HG03342 (cell line): ENCODE results near the gene CLIP2.
"Not testable (repeated sequence)": the region's sequence is repeated elsewhere in the genome, so short reads cannot be mapped to it uniquely, and the experiment has no call there.

Source experiments
- ATAC-seq: cut with Tn5 transposase; IDR thresholded peaks from one replicate; pipeline ENCODE4 v1.9.1; 2021; ENCODE audit warnings: mild to moderate bottlenecking, moderate library complexity; ENCODE audit not compliant: unreplicated experiment

Gene CLIP2

DNA sequence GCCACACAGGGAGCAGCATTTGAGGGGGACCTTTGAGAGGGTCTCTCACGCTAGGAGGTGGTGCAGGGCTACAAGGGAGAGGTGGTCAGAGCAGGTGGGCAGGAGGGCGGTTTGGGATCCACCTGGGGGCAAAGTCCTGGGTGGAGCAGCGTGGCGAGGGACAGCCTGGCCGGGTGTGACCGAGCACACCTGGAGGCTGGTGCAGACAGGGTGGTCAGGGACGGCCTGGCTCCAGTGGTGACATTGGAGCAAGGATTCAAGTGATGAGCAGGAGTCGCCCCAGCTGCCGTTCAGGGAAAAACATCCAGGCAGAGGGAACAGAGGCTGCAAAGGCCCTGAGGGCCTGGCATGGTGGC, 36.0 kb downstream of the CLIP2 start:
- no peak for ATAC-seq

- ATAC-seq, result no peak
Measured at GRCh38 chr7:74329225-74329624, 40.0 kb downstream of the CLIP2 start.

DNA sequence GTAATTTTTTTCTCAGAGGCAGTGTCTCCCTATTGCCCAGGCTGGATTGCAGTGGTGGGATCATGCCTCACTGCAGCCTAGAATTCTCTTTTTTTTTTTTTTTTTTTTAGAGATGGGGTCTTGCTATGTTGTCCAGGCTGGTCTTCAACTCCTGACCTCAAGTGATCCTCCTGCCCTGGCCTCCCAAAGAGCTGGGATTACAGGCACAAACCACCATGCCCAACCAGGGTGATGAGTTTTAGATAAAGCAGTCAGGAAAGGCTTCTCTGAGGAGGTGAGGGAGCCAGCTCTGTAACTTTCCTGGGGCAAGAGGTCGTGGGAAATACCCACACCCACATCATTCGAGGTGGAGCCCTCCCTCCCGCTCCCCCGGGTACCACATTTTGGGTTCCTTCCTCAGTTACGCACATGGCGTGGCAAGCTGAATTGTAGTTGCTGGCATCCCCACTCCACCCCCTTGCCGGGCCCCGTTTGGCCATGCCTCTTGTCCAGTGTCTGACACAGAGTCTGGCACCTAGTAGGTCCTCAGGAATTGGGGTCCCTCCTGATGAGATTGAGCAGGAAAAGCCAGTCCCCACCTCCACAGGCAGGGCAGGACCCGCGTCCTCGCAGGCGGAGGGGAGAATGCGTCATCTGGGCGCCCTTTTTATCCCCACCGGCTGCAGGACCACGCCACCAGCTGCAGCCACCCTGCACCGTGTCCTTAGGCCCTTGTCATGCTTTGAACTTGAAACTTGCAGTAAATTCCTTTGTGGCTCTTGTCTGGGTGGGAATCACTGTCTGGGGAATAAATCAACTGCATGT, 43.4 kb downstream of the CLIP2 start:
- no peak for ATAC-seq

DNA sequence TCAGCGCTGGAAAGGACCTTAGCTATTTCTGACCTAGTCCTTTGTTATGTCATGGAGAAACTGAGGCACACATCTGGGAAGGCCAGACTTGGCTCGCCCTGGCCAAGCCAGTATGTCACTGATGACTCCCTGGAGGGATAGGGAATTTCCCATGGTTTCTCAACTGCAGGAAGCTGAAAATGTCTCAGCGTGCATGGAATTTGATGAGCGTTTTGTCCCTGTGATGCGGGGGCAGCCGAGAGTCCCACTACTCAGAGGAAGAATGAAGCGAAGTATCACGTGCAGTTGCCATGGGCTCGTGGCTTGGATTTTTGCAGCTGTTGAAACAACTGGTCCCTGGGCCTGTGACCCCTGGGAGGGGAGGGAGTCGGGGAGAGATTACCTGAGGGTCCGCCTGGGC, 44.8 kb downstream of the CLIP2 start:
- ATAC-seq, result no peak

DNA sequence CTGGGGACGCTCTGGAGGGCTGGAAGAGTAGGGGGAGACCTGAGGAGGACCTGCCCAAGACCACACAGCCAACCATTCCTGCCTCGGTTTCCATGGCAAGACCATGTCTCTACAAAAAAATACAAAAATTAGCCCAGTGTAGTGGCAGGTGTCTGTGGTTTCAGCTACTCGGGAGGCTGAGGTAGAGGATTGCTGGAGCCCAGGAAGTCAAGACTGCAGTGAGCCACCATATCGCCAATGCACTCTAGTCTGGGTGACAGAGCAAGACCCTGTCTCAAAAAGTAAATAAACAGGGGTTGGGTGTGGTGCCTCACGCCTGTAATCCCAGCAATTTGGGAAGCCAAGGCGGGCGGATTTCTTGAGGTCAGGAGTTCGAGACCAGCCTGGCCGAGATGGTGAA, 48.7 kb downstream of the CLIP2 start:
- ATAC-seq, result no peak

- ATAC-seq, result no peak
Measured at GRCh38 chr7:74338366-74339108, 49.3 kb downstream of the CLIP2 start.

DNA sequence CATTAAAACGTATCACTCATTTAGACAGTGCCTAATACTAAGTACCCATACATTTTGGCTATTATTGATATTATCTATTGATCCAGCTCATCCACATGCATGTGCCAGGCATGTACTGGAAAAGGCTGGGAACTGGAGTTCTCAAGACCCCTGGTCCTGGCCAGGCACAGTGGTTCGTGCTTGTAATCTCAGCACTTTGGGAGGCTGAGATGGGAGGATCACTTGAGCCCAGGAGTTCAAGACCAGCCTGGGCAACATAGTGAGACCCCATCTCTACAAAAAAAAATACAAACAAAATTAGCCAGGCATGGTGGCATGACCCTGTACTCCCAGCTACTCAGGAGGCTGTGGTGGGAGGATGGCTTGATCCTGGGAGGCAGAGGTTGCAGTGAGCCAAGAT, 50.4 kb downstream of the CLIP2 start:
- ATAC-seq, result not testable (repeated sequence)

DNA sequence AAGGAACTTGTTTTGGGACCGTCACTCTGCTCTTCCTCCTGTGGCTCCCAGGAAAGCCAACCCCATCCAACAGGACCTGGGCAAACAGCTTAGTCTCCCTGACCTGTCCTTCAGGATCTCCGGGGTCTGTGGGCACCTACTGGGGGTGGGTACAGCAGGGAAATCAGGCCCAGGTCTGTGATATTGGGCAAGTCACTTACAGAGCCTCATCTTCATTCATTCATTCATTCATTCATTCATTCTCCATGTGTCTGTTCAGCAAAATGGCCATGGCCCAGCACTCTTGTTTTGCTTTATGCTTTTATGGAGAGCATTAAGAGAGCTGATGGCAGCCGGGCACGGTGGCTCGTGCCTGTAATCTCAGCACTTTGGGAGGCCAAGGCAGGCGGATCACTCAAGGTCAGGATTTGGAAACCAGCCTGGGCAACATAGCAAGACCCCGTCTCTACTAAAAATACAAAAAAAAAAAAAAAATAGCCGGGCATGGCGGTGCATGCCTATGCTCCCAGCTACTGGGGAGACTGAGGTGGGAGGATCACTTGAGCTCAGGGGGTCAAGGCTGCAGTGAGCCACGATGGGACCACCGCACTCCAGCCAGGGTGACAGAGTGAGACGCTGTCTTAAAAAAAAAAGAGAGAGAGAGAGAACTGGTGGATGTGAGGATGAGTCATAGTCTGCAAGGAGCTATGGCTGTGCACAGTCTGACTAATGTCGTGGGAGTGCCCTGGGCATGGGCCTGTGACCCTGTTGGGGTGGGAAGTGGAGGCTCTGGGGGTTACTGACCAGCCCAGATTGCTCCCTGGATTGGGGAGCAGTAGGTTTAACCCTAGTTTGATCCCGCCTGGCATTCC, 54.3 kb downstream of the CLIP2 start:
- no peak for ATAC-seq

DNA sequence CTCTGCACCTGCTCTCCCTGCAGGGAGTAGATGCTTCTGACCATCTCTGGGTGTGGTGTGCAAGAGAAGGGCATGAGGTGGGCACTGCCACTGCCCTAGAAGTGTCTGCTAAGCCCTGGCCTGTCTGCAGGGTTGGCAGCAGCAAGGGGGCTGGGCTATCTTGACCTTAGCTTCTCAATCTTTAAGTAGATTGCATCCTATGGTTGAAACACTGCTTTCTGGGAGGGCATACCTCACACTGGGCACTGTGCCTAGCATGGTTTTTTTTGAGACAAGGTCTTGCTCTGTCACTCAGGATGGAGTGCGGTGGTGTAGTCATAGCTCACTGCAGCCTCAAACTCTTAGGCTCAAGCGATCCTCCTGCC, 54.9 kb downstream of the CLIP2 start:
- ATAC-seq, result no peak

GRCh38 chr7:74344786-74345185, 55.6 kb downstream of the CLIP2 start:
- ATAC-seq, result no peak

- no peak for ATAC-seq
Measured at GRCh38 chr7:74345970-74346369, 56.8 kb downstream of the CLIP2 start.

DNA sequence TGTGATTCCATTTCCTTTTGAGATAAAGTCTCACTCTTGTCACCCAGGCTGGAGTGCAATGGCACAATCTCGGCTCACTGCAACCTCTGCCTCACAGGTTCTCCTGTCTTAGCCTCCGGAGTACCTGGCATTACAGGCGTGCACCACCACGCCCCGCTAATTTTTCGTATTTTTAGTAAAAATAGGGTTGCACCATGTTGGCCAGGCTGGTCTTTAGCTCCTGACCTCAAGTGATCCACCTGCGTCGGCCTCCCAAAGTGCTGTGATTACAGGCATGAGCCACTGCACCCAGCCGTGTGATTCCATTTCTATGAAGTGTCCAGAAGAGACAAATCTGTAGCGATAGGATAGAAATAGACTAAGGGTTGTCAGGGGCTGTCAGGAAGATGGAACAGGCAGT, 60.4 kb downstream of the CLIP2 start:
- ATAC-seq, result no peak

GRCh38 chr7:74350751-74351150, 61.5 kb downstream of the CLIP2 start:
- ATAC-seq, result no peak

- ATAC-seq, result no peak
Measured at GRCh38 chr7:74351836-74352235, 62.6 kb downstream of the CLIP2 start.

DNA sequence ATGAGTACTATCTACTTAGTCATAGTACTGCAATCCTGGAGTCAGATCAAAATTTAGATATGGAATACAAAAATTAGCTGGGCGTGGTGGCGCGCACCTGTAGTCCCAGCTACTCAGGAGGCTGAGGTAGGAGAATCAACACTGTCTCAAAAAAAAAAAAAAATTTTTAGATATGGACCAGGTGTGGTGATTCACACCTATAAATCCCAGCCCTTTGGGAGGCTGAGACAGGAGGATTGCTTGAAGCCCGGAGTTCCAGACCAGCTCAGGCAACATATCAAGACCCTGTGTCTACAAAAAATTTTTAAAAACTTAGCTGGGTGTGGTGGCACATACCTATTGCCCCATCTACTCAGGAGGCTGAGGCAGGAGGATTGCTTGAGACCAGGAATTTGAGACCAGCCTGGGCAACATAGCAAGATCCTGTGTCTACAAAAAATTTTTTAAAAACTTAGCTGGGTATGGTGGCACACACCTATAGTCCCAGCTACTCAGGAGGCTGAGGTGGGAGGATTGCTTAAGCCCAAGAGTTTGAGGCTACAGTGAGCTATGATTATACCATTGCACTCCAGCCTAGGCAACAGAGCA, 63.4 kb downstream of the CLIP2 start:
- ATAC-seq, result not testable (repeated sequence)

GRCh38 chr7:74354009-74354408, 64.8 kb downstream of the CLIP2 start:
- no peak for ATAC-seq

DNA sequence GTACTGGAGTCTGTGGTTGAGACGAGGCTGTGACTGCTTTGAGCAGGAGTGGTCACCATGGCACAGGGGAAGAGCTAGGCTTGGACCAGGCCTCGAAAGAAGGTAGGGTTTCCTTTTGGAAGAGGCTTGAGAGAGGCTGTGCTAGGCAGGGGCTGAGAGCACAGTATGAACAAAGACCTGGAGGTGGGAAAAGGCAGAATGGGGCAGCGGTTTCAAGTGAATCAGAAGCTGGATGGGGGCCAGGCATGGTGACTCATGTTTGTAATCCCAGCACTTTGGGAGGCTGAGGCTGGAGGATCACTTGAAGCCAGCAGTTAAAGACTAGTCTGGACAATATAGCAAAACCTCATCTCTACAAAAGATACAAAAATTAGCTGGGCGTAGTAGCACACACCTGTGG, 65.9 kb downstream of the CLIP2 start:
- no peak for ATAC-seq

DNA sequence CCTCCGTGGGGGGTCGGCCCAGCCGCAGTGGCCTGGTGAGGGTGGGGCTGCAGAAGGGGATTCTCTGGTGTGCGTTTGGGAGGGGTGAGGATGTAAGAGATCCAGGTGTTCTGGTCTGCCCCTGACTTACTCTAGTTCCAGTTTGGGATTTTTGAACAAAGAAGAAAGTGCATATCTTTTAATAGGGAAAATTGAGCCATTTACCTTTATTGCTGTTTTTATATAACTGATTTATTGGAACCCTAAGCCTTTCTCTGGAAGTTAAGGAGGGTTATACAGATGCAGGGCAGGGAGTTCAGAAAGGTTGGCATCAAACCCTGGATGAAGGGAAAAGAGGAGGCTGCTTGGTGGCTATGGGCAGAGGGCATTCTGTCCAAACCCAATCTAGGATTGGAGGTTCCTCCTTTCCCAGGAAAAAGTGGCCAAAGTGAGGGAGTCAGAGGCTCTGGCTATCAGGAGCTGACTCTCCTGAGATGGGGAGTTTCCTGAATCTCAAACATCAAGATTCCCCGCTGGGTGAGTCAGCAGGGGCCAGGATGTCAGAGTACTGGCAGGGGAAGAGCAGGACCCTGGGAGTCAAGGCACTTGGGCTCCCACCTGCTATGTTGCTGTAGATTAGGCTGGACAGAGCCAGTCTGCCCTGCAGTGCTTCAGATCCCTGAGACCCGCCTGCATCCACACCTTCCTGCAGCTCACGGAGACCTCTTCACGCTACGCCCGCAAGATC, 67.5 kb downstream of the CLIP2 start:
- ATAC-seq, result no peak

DNA sequence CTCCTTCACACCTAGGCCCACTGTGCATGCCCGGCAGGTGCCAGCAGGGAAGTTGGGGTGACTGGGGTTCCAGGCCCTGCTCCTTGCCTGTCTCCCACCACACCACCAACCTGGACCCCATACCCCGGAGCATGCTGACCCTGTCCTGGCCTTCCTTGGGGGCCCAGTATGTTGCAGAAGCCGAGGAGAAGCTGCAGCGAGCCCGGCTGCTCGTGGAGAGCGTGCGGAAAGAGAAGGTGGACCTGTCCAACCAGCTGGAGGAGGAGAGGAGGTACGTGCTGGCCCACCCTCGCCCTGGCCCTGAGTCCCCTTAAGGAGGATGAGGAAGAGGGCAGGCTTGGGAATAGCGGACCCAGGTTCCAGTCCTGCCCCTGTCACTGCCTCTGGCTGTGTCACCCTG, 70.8 kb downstream of the CLIP2 start:
- ATAC-seq, result no peak

DNA sequence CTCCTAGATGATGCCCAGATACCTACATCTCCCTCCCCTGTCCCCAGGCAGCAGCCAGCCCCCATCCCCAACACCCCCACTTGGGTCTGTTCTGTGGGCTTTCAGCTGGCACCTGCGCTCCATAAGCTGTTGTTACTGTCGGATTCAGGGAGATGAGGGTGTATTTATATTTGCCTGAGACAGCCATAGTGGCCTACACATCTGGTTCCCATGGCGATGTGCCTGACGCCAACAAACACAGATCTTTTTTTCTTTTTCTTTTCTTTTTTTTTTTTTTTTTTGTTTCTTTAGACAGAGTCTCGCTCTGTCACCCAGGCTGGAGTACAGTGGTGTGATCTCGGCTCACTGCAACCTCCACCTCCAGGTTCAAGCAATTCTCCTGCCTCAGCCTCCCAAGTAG, 73.1 kb downstream of the CLIP2 start:
- ATAC-seq, result no peak

DNA sequence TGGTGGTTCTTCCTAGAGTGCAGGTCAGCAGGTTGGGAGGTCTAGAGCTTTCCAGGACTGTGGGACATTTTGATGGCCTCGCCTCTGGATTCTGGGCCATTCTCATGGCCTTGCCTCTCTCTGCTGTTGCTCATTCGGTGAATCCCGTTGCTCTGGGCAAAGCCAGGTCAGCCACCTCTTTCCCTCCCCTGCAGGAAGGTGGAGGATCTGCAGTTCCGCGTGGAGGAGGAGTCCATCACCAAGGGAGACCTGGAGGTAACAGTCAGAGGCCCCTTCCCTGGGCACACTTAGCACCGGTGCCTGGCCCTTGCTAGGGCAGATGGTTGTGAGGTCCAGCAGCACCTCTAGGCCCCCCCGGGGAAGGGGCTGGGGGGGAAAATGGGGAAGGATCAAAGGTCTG, 74.9 kb downstream of the CLIP2 start:
- ATAC-seq, result no peak
